GM19438 (cell line): Measurements from ENCODE around the gene DEFB124.
"Not testable (repeated sequence)": the region's sequence is repeated elsewhere in the genome, so short reads cannot be mapped to it uniquely, and the experiment has no call there.

ENCODE experiments used
- ATAC-seq: cut with Tn5 transposase; IDR thresholded peaks from one replicate; pipeline ENCODE4 v1.9.1; 2021; ENCODE audit warnings: low read depth; ENCODE audit not compliant: unreplicated experiment

Gene DEFB124

DNA sequence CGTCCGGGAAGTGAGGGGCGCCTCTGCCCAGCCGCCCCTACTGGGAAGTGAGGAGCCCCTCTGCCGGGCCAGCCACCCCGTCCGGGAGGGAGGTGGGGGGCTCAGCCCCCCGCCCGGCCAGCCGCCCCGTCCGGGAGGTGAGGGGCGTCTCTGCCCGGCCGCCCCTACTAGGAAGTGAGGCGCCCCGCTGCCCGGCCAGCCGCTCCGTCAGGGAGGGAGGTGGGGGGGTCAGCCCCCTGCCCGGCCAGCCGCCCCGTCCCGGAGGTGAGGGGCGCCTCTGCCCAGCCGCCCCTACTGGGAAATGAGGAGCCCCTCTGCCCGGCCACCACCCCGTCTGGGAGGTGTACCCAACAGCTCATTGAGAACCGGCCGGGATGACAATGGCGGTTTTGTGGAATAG, 47.4 kb downstream of the DEFB124 start:
- ATAC-seq = not testable (repeated sequence)

DNA sequence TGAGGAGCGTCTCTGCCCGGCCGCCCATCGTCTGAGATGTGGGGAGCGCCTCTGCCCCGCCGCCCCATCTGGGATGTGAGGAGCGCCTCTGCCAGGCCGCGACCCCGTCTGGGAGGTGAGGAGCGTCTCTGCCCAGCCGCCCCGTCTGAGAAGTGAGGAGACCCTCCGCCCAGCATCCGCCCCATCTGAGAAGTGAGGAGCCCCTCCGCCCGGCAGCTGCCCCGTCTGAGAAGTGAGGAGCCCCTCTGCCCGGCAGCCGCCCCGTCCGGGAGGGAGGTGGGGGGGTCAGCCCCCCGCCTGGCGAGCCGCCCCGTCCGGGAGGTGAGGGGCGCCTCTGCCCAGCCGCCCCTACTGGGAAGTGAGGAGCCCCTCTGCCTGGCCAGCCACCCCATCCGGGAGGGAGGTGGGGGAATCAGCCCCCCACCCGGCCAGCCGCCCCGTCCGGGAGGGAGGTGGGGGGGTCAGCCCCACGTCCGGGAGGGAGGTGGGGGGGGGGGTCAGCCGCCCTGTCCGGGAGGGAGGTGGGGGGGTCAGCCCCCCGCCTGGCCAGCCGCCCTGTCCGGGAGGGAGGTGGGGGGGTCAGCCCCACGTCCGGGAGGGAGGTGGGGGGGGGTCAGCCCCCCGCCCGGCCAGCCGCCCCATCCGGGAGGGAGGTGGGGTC, 47.9 kb downstream of the DEFB124 start:
- not testable (repeated sequence) for ATAC-seq

GRCh38 chr20:31425797-31426196, 49.1 kb downstream of the DEFB124 start:
- ATAC-seq = no peak

DNA sequence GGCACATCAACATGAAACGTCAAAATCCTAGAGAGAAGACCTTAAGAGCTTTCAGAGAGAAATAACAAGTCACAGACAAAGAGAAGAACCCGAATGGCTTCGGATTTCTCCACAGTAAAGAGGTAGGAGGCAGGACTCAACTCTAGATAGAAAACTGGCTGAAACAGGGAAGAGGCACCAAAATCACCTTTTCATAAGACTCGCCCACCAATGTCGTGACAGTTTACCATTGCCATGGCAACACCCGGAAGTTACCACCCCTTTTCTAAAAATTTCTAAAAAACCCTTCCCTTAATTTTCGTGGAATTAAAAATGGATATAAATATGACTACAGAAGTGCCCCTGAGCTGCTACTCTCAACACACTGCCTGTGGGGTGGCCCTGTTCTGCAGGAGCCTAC, 56.6 kb downstream of the DEFB124 start:
- no peak for ATAC-seq

- no peak for ATAC-seq
These were observed 59.3 kb downstream of the DEFB124 start for GRCh38 chr20:31415653-31416052.
